K562 (cell line): ENCODE results near the gene PITHD1. TPM values are rescaled to one million over a fixed set of nuclear protein-coding genes. Genes with fewer than 3 reads are reported as not detected.
A peak's percentile ranks its signal among the peaks of the same experiment; 100 is the strongest.

Experiments
- BRCA1 ChIP-seq, 2 experiments: fragments of 450-650 bp in 1 of 2; sonication (generic) in 1 of 2; formaldehyde crosslinking in 1 of 2; IDR thresholded peaks; 2 replicates each; pipeline versions ENCODE4 v1.5.0 to v1.6.1; 2017 to 2020; ENCODE audit warnings: mild to moderate bottlenecking in 1 of 2, missing genetic modification reagents in 1 of 2
- CC2D1A ChIP-seq: fragments of 450-650 bp; IDR thresholded peaks from 2 replicates; pipeline ENCODE4 v1.6.1; 2017; ENCODE audit warnings: mild to moderate bottlenecking
- E2F3 ChIP-seq: fragments of 250-450 bp; sonication (Bioruptor Pico); IDR thresholded peaks from 2 replicates; pipeline ENCODE4 v1.4.0; 2020; ENCODE audit warnings: mild to moderate bottlenecking
- GMEB1 ChIP-seq: fragments of 250-450 bp; sonication (Bioruptor Pico); IDR thresholded peaks from 2 replicates; pipeline ENCODE4 v1.4.0; 2020; ENCODE audit warnings: mild to moderate bottlenecking
- KLF6 ChIP-seq: fragments of 250-450 bp; sonication (Bioruptor Pico); IDR thresholded peaks from 2 replicates; pipeline ENCODE4 v1.4.0; 2020; ENCODE audit warnings: mild to moderate bottlenecking, moderate library complexity, borderline replicate concordance
- LARP7 ChIP-seq: fragments of 450-650 bp; IDR thresholded peaks from 2 replicates; pipeline ENCODE4 v1.6.1; 2016
- MAZ ChIP-seq, 2 experiments: fragments of 450-650 bp in 1 of 2; sonication (generic) in 1 of 2; formaldehyde crosslinking; IDR thresholded peaks in 1 of 2; conservative IDR thresholded peaks in 1 of 2; 2 replicates each; pipeline versions ENCODE4 v1.4.0 to v1.5.0; 2020; ENCODE audit warnings: mild to moderate bottlenecking in 1 of 2, missing genetic modification reagents in 1 of 2
- MBD2 ChIP-seq: sonication (generic); IDR thresholded peaks from 2 replicates; pipeline ENCODE4 v1.6.1; 2016; ENCODE audit warnings: low read depth, borderline replicate concordance
- MYNN ChIP-seq, 2 experiments: sonication (generic); formaldehyde crosslinking in 1 of 2; IDR thresholded peaks; 2 replicates each; pipeline versions ENCODE4 v1.5.0 to v1.6.1; 2016 to 2020; ENCODE audit warnings: antibody characterized with exemption in 1 of 2, missing genetic modification reagents in 1 of 2
- PHF21A ChIP-seq: fragments of 450-650 bp; IDR thresholded peaks from 2 replicates; pipeline ENCODE4 v1.6.1; 2017; ENCODE audit warnings: low read depth, borderline replicate concordance
- PHF8 ChIP-seq: fragments of 200-600 bp; sonication (generic); IDR thresholded peaks from 2 replicates; pipeline ENCODE4 v1.6.1; 2012; ENCODE audit warnings: mixed run types, mild to moderate bottlenecking, inconsistent platforms, low read length, moderate library complexity, borderline replicate concordance
- POLR2B ChIP-seq: fragments of 450-650 bp; IDR thresholded peaks from 2 replicates; pipeline ENCODE4 v1.6.1; 2018; ENCODE audit warnings: low read depth; ENCODE audit not compliant: partially characterized antibody
- POLR2G ChIP-seq: fragments of 200-400 bp; formaldehyde crosslinking; IDR thresholded peaks from 2 replicates; pipeline ENCODE4 v1.6.1; 2017; ENCODE audit warnings: low read depth, mild to moderate bottlenecking, antibody characterized with exemption, low read length, moderate library complexity
- SETDB1 ChIP-seq: IDR thresholded peaks from one replicate; pipeline ENCODE4 v1.6.1; 2012; ENCODE audit warnings: low read length, control low read depth, inconsistent platforms
- SPI1 ChIP-seq: IDR thresholded peaks from 2 replicates; pipeline ENCODE4 v1.6.1; 2011; ENCODE audit warnings: low read depth, low read length, control low read depth, borderline replicate concordance
- SRSF7 ChIP-seq: fragments of 200-400 bp; formaldehyde crosslinking; optimal IDR thresholded peaks from 2 replicates; pipeline ENCODE3; 2017; ENCODE audit warnings: mild to moderate bottlenecking, low read depth, low read length
- TEAD1 ChIP-seq, 2 experiments: fragments of 450-650 bp in 1 of 2; sonication (generic) in 1 of 2; formaldehyde crosslinking; IDR thresholded peaks; 2 replicates each; pipeline versions ENCODE4 v1.4.0 to v1.8.0; 2020 to 2022; ENCODE audit warnings: mild to moderate bottlenecking in 2 of 2, missing genetic modification reagents in 1 of 2
- THAP7 ChIP-seq: fragments of 250-450 bp; sonication (Bioruptor Pico); IDR thresholded peaks from 2 replicates; pipeline ENCODE4 v1.5.0; 2021
- TOE1 ChIP-seq, 2 experiments: fragments of 450-650 bp in 1 of 2; sonication (generic) in 1 of 2; formaldehyde crosslinking in 1 of 2; IDR thresholded peaks; 2 replicates each; pipeline versions ENCODE4 v1.7.1 to v1.8.0; 2016 to 2022; ENCODE audit warnings: borderline replicate concordance in 2 of 2, mild to moderate bottlenecking in 2 of 2, antibody characterized with exemption in 1 of 2, inconsistent platforms in 1 of 2, low read depth in 1 of 2, missing genetic modification reagents in 1 of 2, moderate library complexity in 1 of 2
- USF1 ChIP-seq: sonication (generic); formaldehyde crosslinking; IDR thresholded peaks from 2 replicates; pipeline ENCODE4 v1.9.0; 2022; ENCODE audit warnings: mild to moderate bottlenecking, missing genetic modification reagents
- ZBTB17 ChIP-seq: fragments of 450-650 bp; formaldehyde crosslinking; IDR thresholded peaks from 2 replicates; pipeline ENCODE4 v1.4.0; 2020; ENCODE audit warnings: mild to moderate bottlenecking
- ZNF12 ChIP-seq: sonication (generic); formaldehyde crosslinking; IDR thresholded peaks from 2 replicates; pipeline ENCODE4 v1.4.0; 2020; ENCODE audit warnings: mild to moderate bottlenecking, missing genetic modification reagents
- ZNF217 ChIP-seq: sonication (generic); formaldehyde crosslinking; IDR thresholded peaks from 2 replicates; pipeline ENCODE4 v1.8.0; 2022; ENCODE audit warnings: mild to moderate bottlenecking, missing genetic modification reagents
- ZNF3 ChIP-seq: fragments of 250-450 bp; sonication (Bioruptor Pico); IDR thresholded peaks from 2 replicates; pipeline ENCODE4 v1.5.0; 2021; ENCODE audit warnings: mild to moderate bottlenecking, moderate library complexity
- ZNF764 ChIP-seq: fragments of 250-450 bp; sonication (Bioruptor Pico); IDR thresholded peaks from 2 replicates; pipeline ENCODE4 v1.4.0; 2020; ENCODE audit warnings: low read depth, mild to moderate bottlenecking, moderate library complexity
- polyA plus RNA-seq, 8 experiments: library from polyadenylated mRNA; depleted of rRNA in 4 of 8; stranded (reverse) in 5 of 8; unstranded in 3 of 8; fragments of >200 nt; fragmentation: Nextera tagmentation in 2 of 8; fragmentation: Illumina TruSeq in 1 of 8; extraction: Ambion mirVana in 2 of 8; extraction: Trizol in 1 of 8; gene quantifications; 2 replicates each; pipeline versions ENCODE4 v1.2.1 to v1.2.3, GENCODE V29; 2011 to 2014; ENCODE audit warnings: inconsistent platforms in 1 of 8, missing spikeins in 1 of 8
- total RNA-seq, 7 experiments: library from RNA; depleted of rRNA in 6 of 7; stranded (reverse); fragments of >200 nt in 6 of 7; fragmentation: Illumina TruSeq in 2 of 7; extraction: Trizol in 2 of 7; gene quantifications; 2 replicates each; pipeline versions ENCODE4 v1.2.1 to v1.2.3, GENCODE V29; 2011 to 2021; ENCODE audit warnings: low replicate concordance in 1 of 7

Gene PITHD1
- total and polyA plus RNA-seq, 9 of the 15 experiments (the other 6 are each of a cell fraction or from before 2014, with no cell fraction given): 46.5 to 175 (median 149) TPM

- 0 out of 2 replicates have a peak, but pooled peaks have one; percentile 20 for TF ChIP-seq THAP7 (CRISPR knock-in tag)
- TF ChIP-seq SETDB1: no peak
- TF ChIP-seq CC2D1A: no peak
- peak; percentile 42; the same call in 1 of the 2 replicates for TF ChIP-seq PHF8
- no peak for TF ChIP-seq SPI1
- peak in 1 of 2 experiments; percentile 78; a peak in 1 of 4 replicates for TF ChIP-seq TEAD1 (CRISPR knock-in tag; IDR thresholded peaks at IDR 0.05)
- peak; percentile 81; the same call in 1 of the 2 replicates for TF ChIP-seq MYNN (IDR thresholded peaks at IDR 0.05)
- no peak for TF ChIP-seq MYNN (CRISPR knock-in tag; IDR thresholded peaks at IDR 0.05)
- peak; percentile 27; the same call in 1 of the 2 replicates for TF ChIP-seq E2F3
- no peak for TF ChIP-seq SRSF7
- TF ChIP-seq TOE1 (IDR thresholded peaks at IDR 0.05; ENCODE audit: borderline replicate concordance): peak; percentile 62
- no peak for TF ChIP-seq TOE1 (CRISPR knock-in tag; IDR thresholded peaks at IDR 0.05; ENCODE audit: borderline replicate concordance, low read depth)
- TF ChIP-seq MBD2: peak; percentile 27; the same call in 1 of the 2 replicates
- TF ChIP-seq ZNF12 (CRISPR knock-in tag): no peak
- no peak for TF ChIP-seq ZNF217
- TF ChIP-seq MAZ (CRISPR knock-in tag; conservative IDR thresholded peaks at IDR 0.05 in 1 of 2, IDR thresholded peaks at IDR 0.05 in 1 of 2): peak; percentile 73 to 86
- TF ChIP-seq KLF6 (CRISPR knock-in tag): peak; percentile 56; the same call in 1 of the 2 replicates
- TF ChIP-seq ZNF764: no peak
- peak; percentile 77 for TF ChIP-seq POLR2G
- TF ChIP-seq USF1 (CRISPR knock-in tag): peak; percentile 92
- TF ChIP-seq BRCA1 (IDR thresholded peaks at IDR 0.05): no peak
- peak; percentile 35; the same call in 1 of the 2 replicates for TF ChIP-seq BRCA1 (CRISPR knock-in tag; IDR thresholded peaks at IDR 0.05)
- peak; percentile 53; the same call in 1 of the 2 replicates for TF ChIP-seq ZBTB17 (CRISPR knock-in tag)
- peak; percentile 85; the same call in 1 of the 2 replicates for TF ChIP-seq ZNF3 (CRISPR knock-in tag)
- TF ChIP-seq POLR2B: peak; percentile 64
- TF ChIP-seq PHF21A: no peak
- 0 out of 2 replicates have a peak, but pooled peaks have one; percentile 20 for TF ChIP-seq GMEB1
- no peak for TF ChIP-seq LARP7
These were observed 21.6 kb downstream of the PITHD1 start (continued) for GRCh38 chr1:23799570-23800399.
